ENCODE results near the gene TBXT. TPM values are rescaled to one million over a fixed set of nuclear protein-coding genes. Genes with fewer than 3 reads are reported as not detected.

TBXT gene
- total RNA-seq, 1 donor from 2014 or later: not detected

GRCh38 chr6:166168616-166169548, 1.2 kb upstream of the TBXT start:
- peaks cover 40% of the 10 kb centered on the region for H3K27me3 Mint-ChIP-seq (ENCODE audit: low read depth)
- H3K4me3 Mint-ChIP-seq: peak overlapping the region; percentile 68
- no peaks in the 10 kb centered on the region for H3K9me3 Mint-ChIP-seq

DNA sequence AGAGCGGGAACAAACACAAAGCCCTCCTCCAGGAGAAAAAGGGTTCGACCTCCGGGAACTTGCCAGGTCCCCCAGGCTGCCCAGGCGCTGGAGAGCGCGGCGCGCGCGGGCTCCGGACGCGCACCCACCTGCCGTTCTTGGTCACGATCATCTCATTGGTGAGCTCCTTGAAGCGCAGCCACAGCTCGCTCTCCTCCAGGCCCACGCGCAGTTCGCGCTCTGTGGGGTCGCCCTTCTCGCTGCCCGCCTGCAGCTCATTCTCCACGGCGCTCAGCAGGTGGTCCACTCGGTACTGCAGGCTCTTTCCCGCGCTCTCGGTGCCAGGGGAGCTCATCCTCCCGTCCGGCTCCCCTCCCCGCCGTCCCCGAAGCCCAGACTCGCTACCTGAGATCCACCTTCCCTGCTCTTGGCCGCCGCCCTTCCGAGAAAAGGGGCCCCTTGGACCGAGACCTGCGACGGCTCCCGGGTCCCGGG, 356 bp downstream of the TBXT start:
- Mint-ChIP-seq H3K27me3 (ENCODE audit: low read depth) (peaks cover 54% of the 10 kb centered on the region), H3K9me3 (no peaks in the 10 kb centered on the region), H3K4me1 (peaks cover 16% of the 10 kb centered on the region), H3K27ac (no peak overlapping the region), H3K4me3 (peak overlapping the region; percentile 26), H3K36me3 (no peaks in the 10 kb centered on the region)
- TF ChIP-seq CTCF (IDR thresholded peaks at IDR 0.05; ENCODE audit: unreplicated experiment): no peak
- no peak for DNase-seq (ENCODE audit: low spot score in 2 of 2, unreplicated experiment in 2 of 2)

More at GRCh38 chr6:166168616-166169548, 1.2 kb upstream of the TBXT start:
- Mint-ChIP-seq H3K4me1 (peaks cover 16% of the 10 kb centered on the region), H3K36me3 (no peaks in the 10 kb centered on the region), H3K27ac (no peak overlapping the region)
- TF ChIP-seq CTCF (IDR thresholded peaks at IDR 0.05; ENCODE audit: unreplicated experiment): no peak
- no peak for DNase-seq (ENCODE audit: low spot score in 2 of 2, unreplicated experiment in 2 of 2)

GRCh38 chr6:166166314-166167257, 1.1 kb downstream of the TBXT start:
- Mint-ChIP-seq H3K36me3 (no peaks in the 10 kb centered on the region), H3K27ac (no peak overlapping the region), H3K4me1 (peaks cover 16% of the 10 kb centered on the region), H3K27me3 (ENCODE audit: low read depth) (peaks cover 59% of the 10 kb centered on the region), H3K4me3 (peak overlapping the region; percentile 4), H3K9me3 (no peaks in the 10 kb centered on the region)
- no peak for DNase-seq (ENCODE audit: low spot score in 2 of 2, unreplicated experiment in 2 of 2)
- no peak for TF ChIP-seq CTCF (IDR thresholded peaks at IDR 0.05; ENCODE audit: unreplicated experiment)

DNA sequence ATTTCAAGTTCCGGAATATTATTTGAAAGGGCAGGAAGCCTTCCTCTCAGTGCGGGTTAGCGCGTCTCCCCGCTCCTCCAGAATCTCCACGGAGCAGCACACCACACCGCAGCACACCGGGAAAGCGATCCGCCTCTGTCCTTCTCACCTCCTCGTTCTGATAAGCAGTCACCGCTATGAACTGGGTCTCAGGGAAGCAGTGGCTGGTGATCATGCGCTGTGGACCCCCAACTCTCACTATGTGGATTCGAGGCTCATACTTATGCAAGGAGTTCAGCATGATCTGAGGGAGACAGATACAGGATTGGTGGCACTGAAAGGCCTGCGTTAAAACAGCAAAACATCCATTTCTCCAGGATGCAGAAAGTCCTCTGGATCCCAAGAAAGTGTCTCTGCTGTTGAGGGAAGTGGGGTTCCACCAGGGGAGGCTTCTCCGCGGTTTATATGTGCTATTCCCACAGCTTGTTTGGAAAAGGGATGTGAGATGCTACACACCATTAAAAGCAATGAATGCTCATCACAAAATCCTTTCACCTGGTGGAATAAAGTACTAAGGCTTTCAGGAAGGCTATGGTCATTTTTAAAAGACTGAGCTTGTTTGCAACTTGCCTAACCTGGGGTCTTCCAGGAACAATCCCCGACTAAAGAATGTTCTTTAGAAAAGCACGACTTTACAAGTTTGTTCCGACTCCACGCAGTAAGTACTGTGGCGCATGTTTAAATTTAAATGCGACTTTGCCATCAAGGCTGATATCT, 1.9 kb downstream of the TBXT start:
- no peak overlapping the region for H3K4me3 Mint-ChIP-seq
- no peak overlapping the region for H3K27ac Mint-ChIP-seq
- no peaks in the 10 kb centered on the region for H3K9me3 Mint-ChIP-seq
- TF ChIP-seq CTCF (IDR thresholded peaks at IDR 0.05; ENCODE audit: unreplicated experiment): no peak
- H3K4me1 Mint-ChIP-seq: peaks cover 16% of the 10 kb centered on the region
- peaks cover 67% of the 10 kb centered on the region for H3K27me3 Mint-ChIP-seq (ENCODE audit: low read depth)
- no peak for DNase-seq (ENCODE audit: low spot score in 2 of 2, unreplicated experiment in 2 of 2)
- H3K36me3 Mint-ChIP-seq: no peaks in the 10 kb centered on the region
